ENCODE measurements around the gene TRIM25.

TRIM25 gene

GRCh38 chr17:56863974-56864373, 49.9 kb downstream of the TRIM25 start:
- DNase-seq: no peak

- no peak for DNase-seq
Observed at GRCh38 chr17:56861899-56862298, 52.0 kb downstream of the TRIM25 start.

- no peak for DNase-seq
Observed at GRCh38 chr17:56851008-56851407, 62.8 kb downstream of the TRIM25 start.

GRCh38 chr17:56850591-56850990, 63.3 kb downstream of the TRIM25 start:
- no peak for DNase-seq

- DNase-seq: no peak
Observed at GRCh38 chr17:56849131-56849530, 64.7 kb downstream of the TRIM25 start.

GRCh38 chr17:56847106-56847505, 66.7 kb downstream of the TRIM25 start:
- no peak for DNase-seq

GRCh38 chr17:56845934-56846333, 67.9 kb downstream of the TRIM25 start:
- DNase-seq: no peak

- no peak for DNase-seq
Observed at GRCh38 chr17:56842577-56842976, 71.3 kb downstream of the TRIM25 start.

- DNase-seq: no peak
Observed at GRCh38 chr17:56838687-56839086, 75.2 kb downstream of the TRIM25 start.

Data from fibroblast of skin of abdomen (primary cell).